Measurements from ENCODE around the gene NOL8.

Gene NOL8

GRCh38 chr9:92266486-92266885, 58.7 kb downstream of the NOL8 start:
- peaks cover 74% of the 10 kb centered on the region for H3K36me3 ChIP-seq (ENCODE audit: insufficient read depth, low read length)
- H3K9me3 ChIP-seq (ENCODE audit: control insufficient read depth, insufficient read depth, low read length), result no peaks in the 10 kb centered on the region
- H3K4me1 ChIP-seq (ENCODE audit: insufficient read depth, low read length), result no peaks in the 10 kb centered on the region
- no peak overlapping the region for H3K9ac ChIP-seq (ENCODE audit: low read depth, low read length)

GRCh38 chr9:92265154-92265553, 60.0 kb downstream of the NOL8 start:
- H3K9me3 ChIP-seq (ENCODE audit: control insufficient read depth, insufficient read depth, low read length), result no peaks in the 10 kb centered on the region
- peaks cover 70% of the 10 kb centered on the region for H3K36me3 ChIP-seq (ENCODE audit: insufficient read depth, low read length)
- no peak overlapping the region for H3K9ac ChIP-seq (ENCODE audit: low read depth, low read length)
- no peaks in the 10 kb centered on the region for H3K4me1 ChIP-seq (ENCODE audit: insufficient read depth, low read length)

GRCh38 chr9:92263131-92263530, 62.0 kb downstream of the NOL8 start:
- Histone ChIP-seq H3K9me3 (ENCODE audit: control insufficient read depth, insufficient read depth, low read length) (no peaks in the 10 kb centered on the region), H3K9ac (ENCODE audit: low read depth, low read length) (no peak overlapping the region), H3K36me3 (ENCODE audit: insufficient read depth, low read length) (peaks cover 75% of the 10 kb centered on the region), H3K4me1 (ENCODE audit: insufficient read depth, low read length) (no peaks in the 10 kb centered on the region)

GRCh38 chr9:92257327-92257726, 67.8 kb downstream of the NOL8 start:
- no peak overlapping the region for H3K9ac ChIP-seq (ENCODE audit: low read depth, low read length)
- H3K36me3 ChIP-seq (ENCODE audit: insufficient read depth, low read length), result peaks cover 87% of the 10 kb centered on the region
- no peaks in the 10 kb centered on the region for H3K4me1 ChIP-seq (ENCODE audit: insufficient read depth, low read length)
- H3K9me3 ChIP-seq (ENCODE audit: control insufficient read depth, insufficient read depth, low read length), result no peaks in the 10 kb centered on the region

GRCh38 chr9:92254381-92255337, 70.5 kb downstream of the NOL8 start:
- Histone ChIP-seq H3K9ac (ENCODE audit: low read depth, low read length) (no peak overlapping the region), H3K9me3 (ENCODE audit: control insufficient read depth, insufficient read depth, low read length) (no peaks in the 10 kb centered on the region), H3K4me1 (ENCODE audit: insufficient read depth, low read length) (no peaks in the 10 kb centered on the region), H3K36me3 (ENCODE audit: insufficient read depth, low read length) (peaks cover 89% of the 10 kb centered on the region)

- H3K36me3 ChIP-seq (ENCODE audit: insufficient read depth, low read length), result peaks cover 79% of the 10 kb centered on the region
- no peak overlapping the region for H3K9ac ChIP-seq (ENCODE audit: low read depth, low read length)
- H3K9me3 ChIP-seq (ENCODE audit: control insufficient read depth, insufficient read depth, low read length), result no peaks in the 10 kb centered on the region
- no peaks in the 10 kb centered on the region for H3K4me1 ChIP-seq (ENCODE audit: insufficient read depth, low read length)
These were observed 71.5 kb downstream of the NOL8 start for GRCh38 chr9:92253656-92254055.

GRCh38 chr9:92247981-92248380, 77.2 kb downstream of the NOL8 start:
- Histone ChIP-seq H3K9me3 (ENCODE audit: control insufficient read depth, insufficient read depth, low read length) (no peaks in the 10 kb centered on the region), H3K36me3 (ENCODE audit: insufficient read depth, low read length) (peaks cover 72% of the 10 kb centered on the region), H3K9ac (ENCODE audit: low read depth, low read length) (no peak overlapping the region), H3K4me1 (ENCODE audit: insufficient read depth, low read length) (no peaks in the 10 kb centered on the region)
